NCI-H2081 treated with DMSO at 0.1 percent for 48 hours (cell line): ENCODE measurements around the gene RASA3.

Source experiments
- DNase-seq: peaks from one replicate; lab custom pipeline; 2025; lab: John Stamatoyannopoulos, UW

Gene RASA3

DNA sequence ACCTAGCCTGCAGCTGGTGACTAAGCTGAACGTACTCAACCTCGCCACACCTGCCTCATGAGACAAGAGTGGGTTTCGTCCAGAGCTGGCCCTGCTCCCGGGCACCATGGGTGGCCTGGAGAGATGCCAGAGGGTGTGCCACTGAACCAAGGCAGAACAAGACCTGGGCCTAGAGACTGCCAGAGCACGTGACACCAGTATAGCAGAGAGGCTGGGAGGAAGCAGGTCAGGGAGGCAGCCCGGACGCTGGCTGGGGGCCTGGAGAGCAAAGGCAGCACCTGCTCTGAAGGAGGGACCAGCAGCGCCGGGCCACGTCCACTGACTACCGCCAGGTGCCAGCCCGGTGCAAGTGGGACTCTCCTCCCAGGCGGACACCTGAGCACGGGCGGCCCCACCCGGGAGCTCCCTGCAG is 151.2 kb downstream of the RASA3 start:
- DNase-seq = peak; percentile 89

DNA sequence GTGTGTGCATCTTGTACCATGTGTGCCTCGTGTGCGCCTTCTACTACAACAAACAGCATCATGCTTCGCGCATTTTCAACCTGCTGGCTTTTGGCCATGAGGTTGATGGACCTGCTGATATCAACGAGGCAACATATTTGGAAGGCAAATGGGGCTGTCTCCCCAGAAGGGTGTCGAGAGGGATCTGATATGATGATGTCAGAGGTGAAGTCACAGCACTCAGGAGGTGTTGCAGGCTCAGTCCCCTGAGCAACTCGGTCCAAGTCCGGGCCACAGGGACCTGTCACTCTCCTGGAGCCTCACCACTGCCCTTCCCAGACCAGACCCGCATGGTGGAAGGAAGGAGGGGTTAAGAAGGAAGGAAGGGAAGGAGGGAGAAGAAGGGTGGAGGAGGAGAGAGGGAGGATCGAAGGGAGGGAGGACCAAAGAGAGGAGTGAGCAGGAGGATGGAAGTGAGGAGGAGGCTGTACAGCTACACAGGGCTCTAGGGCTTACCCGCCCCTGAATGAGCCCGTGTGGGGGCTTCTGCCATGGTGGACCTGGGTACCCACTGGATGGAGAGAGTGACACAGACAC is 151.8 kb downstream of the RASA3 start:
- no peak for DNase-seq

- no peak for DNase-seq
Observed at GRCh38 chr13:113979791-113980471, 152.5 kb downstream of the RASA3 start.

DNA sequence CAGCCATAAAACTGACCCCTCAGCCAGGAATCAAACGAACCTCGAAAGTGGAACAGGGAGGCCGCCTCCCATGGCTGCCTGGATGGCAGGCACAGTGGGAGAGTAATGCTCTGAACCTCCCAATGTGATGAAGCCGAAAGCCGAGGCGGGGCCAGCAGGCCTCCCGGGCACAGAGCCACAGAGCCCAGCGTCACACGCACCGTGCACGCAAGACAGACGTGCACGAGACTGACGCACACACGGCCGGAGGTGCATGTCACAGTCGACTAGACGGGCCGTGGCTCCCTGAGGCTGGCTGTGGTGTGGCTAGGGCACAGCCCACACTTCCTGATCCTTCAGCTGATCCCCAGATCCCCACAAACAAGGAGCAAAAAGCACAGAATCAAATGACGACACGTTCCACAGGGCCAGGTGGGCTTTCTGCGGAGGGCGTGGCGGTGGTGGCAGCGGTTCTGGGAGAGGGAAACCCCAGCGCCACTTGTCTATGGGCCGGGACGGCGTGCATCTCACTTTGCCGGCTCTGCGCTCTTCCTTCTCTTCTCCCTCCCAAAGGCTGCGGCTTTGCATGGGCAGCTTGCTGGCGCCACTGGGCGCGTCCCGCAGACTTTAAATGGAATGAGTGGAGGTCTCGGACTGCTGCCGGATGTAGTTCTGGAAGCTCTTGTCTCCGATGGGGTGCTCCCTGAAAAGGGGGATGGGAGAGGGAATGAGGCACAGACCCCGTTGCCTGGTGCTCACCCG is 153.5 kb downstream of the RASA3 start:
- DNase-seq = no peak

GRCh38 chr13:113977976-113978375 is 154.4 kb downstream of the RASA3 start:
- no peak for DNase-seq

DNA sequence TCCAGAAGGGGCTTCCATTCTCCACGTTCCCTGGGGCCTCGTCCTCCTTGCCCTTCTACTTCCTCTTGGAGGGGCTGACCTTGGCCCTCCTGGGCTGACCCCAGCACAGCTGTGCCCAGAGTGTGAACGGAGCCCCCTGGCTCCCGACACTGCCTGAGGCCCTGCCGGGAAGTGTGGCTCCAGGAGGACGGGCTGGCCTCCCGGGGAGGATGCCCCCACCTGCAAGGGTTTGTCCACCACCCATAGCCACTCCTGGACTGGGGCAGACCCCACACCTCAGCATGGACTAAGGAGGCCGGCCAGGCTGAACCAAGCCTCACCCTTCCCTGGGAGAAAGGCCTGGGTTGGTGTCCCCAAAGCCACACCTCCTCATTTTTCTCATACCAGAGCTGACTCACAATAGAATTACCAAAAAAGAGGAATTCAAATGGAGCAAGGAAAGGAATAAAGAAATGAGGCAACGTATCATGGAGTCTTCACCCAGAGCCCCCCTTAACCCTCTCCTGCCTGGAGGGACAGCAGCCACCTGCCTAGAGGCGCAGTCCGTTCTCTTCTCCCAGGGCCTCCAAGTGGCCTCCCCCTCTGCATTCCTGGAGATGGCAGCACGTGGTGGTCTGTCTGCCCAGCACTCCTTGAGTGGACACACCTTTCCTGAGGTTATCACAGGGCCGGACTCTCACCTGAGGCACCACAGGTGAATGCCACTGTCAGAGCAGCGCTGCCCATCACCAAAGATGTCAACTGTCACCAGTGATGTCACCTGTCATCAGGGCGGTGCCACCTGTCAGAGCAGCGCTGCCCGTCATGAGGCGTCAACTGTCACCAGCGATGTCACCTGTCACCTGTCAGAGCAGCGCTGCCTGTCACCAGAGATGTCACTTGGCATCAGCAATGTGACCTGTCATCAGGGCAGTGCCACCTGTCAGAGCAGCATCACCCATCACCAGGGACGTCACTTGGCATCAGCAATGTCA is 155.4 kb downstream of the RASA3 start:
- DNase-seq = no peak

GRCh38 chr13:113975416-113975815 is 157.0 kb downstream of the RASA3 start:
- DNase-seq = no peak

DNA sequence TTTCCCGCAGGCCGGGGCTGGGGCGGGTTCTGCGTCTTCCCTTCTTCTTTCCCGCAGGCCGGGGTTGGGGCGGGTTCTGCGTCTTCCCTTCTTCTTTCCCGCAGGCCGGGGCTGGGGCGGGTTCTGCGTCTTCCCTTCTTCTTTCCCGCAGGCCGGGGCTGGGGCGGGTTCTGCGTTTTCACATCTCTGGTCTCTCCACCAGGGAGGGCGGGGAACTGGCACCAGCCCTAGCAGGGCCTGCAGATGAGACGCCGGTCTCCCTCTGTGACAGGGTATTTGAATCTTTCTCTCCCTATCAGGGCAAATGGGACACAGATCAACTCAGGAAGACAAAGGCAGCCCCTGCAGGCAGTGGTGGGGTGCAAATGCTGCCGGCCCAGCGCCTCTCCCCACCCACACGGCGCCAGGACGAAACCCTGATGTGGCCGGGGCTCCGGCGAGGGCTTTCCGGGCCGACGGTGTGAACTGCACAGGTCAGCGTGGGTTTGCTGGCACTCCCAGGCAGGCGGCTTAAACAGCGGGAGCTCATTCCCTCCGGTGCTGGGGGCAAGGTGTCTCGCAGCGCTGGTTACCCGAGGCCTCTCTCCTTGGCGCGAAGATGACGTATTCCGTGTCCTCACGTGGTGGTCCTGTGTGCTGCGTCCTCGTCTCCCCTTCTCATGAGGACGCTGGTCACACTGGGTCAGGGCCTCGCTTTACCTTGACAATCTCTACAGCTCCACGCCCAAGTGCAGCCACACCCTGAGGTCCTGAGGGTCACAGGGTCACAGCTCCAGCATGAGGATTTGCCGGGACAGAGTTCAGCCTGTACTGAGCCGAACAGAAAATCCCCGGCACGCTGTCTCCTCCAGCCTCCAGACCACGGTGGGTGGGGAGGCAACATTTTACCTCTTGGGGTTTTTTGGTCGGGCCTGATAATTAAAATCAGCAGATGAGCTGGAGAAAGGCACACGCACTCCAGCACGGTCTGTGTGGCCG is 157.8 kb downstream of the RASA3 start:
- DNase-seq = no peak

- no peak for DNase-seq
Observed at GRCh38 chr13:113973218-113974164, 158.9 kb downstream of the RASA3 start, which contains the start of gene C13orf46. Gene C13orf46 (minus strand): TSS chr13:113974076. CDS start chr13:113973997, 79 bp downstream.

DNA sequence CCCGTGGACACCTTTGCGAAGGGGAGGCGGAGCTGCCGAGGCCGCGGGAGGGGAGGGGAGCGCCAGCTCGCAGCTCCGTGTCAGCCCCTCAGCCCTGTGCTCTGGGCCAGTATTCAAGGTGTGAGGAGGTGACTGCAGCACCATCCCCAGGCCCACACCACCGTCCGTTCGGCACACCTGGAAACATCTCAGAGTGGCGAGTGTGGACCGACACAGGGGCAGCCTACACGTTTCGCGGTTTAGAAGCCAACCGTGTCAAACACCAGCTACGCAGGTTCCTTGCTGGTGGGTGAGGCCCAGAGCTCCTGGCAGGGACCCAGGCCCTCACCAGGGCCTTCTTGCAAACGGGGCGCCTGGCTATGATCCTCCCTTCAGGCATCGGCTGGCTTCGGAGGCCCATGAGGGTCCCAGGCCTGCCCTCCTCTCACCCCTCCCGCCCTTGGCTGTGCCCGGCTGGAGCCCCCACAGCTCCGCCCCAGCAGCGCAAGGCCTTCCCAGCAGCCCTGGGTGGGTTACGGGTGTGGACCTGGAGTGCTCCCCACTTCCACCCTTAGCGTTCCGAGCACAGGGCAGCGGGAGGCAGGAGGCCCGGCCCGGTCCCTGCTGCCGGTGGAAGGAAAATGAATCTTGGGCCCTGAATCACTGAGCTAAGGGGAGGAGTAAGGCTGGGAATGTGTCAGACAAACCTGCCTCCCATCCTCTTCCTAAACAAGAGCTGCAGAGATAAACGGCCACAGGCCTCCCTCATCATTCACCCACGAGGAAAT is 159.8 kb downstream of the RASA3 start:
- DNase-seq = no peak

DNA sequence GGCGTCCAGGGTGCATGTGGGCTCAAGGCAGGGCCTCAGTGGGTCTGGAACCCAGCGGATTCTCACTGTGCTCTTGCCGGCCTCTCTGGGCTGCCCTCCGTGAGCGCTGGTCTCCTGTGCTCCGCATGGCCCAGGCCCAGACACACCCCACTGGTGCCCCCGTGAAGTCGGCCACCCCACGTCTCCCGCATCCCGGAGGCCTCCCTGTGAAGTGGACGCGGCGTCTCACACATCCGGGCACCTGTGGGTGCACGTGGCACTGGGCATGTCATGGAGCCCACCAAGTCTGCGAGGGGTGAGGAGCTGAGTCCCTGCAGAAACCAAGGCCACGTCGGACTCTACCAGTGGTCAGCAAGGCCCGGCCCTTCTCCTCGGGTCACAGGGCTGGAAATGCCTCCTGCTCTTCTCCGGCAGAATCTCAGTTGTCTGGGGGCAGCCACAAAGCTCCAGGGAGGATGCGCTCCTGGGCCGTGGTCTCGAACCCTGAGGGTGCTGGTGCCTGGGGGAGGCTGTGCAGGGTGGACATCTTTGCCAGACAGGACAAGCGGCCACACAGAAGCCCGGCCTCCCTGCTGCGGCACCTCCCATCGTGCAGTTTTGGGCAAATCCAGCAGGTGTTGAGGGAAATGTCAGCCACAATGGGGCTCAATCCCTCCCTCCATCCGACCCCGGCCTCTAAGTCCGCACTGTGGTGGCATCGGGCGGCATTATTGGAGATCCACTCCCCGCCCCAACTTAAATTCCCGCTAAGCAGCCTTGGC is 160.8 kb downstream of the RASA3 start:
- DNase-seq = no peak

DNA sequence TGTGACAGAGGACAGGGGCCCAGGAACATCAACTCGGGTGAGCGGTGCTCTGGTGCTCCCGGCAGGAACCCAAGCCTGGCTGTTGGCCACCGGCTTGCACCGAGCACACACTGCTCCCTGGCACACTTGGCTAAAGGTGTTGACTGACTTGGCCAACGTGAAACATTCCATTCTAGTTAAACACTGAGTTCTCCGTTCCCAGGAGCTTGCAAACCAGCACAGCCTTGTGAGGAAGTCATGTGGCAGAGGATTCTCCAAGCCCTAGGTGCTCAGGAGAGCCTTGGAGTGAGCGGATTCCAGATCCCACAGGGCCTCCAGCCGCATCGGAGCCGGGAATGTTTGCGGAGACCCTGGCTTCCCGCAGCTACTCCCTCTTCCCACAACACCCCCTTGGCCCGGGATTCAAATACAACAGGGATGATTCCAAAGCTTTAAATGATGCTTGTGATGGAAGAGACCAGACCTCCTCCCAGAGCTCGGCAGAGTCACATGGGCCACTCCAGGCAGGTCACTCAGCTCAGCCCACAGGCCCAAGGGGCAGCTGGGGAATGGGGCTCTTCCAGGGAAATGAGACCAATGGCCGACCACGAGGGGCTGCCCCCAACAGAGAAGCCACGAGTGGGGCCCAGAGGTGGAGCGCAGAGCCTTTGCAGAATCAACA is 161.5 kb downstream of the RASA3 start:
- DNase-seq = no peak

GRCh38 chr13:113969973-113970611 is 162.3 kb downstream of the RASA3 start:
- no peak for DNase-seq

DNA sequence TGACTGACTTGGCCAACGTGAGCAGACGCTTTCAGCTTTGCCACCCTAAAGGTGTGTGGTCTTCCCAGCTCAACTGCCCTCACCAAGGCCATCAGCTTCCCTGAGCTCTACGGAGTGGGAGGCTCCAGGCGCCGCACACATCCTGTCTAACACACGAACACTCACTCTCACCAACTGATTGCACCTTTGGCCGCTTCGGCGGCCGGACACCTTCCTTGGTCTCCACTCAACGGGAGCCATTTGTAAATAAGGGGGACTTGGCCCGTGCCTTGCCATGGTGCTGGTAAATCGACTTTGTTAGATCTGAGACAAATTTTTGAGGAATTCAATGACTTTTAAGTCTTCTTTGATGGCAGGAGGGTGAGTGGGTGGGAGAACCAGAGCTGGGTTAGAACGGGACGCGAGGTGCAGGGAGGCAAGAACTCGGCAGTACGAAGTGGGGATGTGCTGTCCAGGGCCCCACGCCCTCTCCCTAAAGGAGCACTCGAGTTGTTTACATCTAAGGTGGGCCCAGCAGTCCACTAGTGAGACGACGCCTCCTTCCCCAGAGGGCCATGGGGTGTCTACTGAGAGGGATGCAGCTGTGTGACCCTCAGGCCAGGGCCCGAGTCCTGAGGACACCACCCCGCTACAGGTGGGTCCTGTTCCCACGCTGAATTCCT is 163.0 kb downstream of the RASA3 start:
- no peak for DNase-seq

DNA sequence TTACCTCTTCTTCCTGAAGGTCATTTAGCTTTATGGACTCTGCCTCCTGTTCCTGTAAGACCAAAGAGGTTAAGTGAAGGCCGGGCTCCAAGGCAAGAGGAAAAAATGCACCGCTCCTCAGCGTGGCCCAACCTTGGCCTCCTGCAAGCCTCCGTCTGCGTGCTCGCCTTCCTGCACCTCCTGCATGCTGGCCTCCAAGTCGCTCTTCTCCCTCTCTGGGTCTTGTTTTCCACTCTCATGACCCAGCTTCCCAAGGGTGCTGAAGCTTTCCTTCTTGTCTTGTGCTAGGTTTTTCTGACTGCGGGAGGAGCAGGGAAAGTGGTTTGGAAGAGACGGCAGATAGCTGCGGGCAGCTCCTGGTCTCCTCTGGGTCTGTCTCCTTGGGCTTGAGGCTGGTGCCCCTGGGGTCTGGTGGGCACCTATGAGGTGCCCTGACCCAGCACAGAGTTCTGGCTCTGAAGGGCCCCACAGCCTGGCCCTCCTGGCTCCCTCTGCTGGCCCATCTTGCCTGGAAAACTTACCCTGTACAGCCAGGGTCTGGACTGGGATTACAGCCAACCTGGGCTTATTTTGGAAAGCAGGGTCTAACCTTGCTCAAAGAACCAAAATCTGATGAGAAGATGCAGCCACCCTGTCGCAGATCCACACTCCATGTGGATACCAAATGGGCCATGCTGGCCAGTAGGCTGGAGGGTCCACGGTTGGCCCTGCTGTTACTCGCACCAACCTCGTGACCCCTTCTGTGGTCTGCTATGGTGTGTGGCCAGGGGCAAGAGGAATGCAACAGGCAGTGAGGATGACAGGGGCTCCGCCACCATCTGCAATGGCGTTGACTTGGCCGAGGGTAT is 163.7 kb downstream of the RASA3 start:
- DNase-seq = no peak
